HG03457 (cell line): ENCODE results near the gene HSPB6.
"Not testable (repeated sequence)": the region's sequence is repeated elsewhere in the genome, so short reads cannot be mapped to it uniquely, and the experiment has no call there.

Source experiments
- ATAC-seq: cut with Tn5 transposase; IDR thresholded peaks from one replicate; pipeline ENCODE4 v1.9.1; 2021; ENCODE audit warnings: moderate number of reproducible peaks; ENCODE audit not compliant: unreplicated experiment

HSPB6 gene

GRCh38 chr19:35786299-35787160 lies 29.7 kb upstream of the HSPB6 start:
- ATAC-seq = no peak

GRCh38 chr19:35785339-35785627 lies 28.5 kb upstream of the HSPB6 start:
- ATAC-seq = no peak

GRCh38 chr19:35784503-35785338 lies 27.9 kb upstream of the HSPB6 start:
- ATAC-seq = no peak

GRCh38 chr19:35783469-35784434 lies 26.9 kb upstream of the HSPB6 start:
- no peak for ATAC-seq

DNA sequence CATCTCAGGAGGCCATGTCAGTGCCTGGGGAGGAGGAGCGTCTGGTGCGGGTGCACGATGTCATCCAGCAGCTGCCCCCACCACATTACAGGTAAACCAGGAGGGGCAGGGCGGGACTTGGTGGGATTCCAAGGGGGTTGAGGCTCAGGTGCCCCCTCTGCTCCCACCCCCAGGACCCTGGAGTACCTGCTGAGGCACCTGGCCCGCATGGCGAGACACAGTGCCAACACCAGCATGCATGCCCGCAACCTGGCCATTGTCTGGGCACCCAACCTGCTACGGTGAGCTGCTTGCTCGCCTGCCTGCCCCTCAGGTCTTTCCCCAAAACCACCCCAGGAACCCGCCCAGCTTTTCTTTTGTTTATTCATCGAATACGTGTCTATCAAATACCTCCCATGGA lies 25.8 kb upstream of the HSPB6 start:
- ATAC-seq = no peak

DNA sequence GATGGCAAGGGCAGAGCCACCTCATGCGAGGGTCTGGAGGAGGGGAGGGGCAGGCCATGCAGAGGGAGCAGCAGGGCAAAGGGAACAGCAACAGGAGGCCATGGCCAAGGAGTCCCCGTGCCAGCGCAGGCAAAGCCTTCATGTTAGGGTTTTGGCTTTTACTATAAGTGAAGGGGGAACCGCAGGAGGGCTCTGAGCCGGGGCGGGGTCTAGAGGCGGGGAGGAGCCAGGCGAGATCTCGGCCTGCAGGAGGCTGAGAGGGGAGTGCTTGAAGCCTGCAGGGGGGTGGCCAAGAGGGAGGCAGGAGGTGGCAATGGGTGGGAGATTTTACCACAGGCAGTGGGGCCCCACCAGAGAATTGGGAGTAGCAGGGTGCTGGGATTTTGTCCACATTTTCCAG lies 24.8 kb upstream of the HSPB6 start:
- ATAC-seq = no peak

GRCh38 chr19:35780717-35781116 lies 23.9 kb upstream of the HSPB6 start:
- ATAC-seq = no peak

DNA sequence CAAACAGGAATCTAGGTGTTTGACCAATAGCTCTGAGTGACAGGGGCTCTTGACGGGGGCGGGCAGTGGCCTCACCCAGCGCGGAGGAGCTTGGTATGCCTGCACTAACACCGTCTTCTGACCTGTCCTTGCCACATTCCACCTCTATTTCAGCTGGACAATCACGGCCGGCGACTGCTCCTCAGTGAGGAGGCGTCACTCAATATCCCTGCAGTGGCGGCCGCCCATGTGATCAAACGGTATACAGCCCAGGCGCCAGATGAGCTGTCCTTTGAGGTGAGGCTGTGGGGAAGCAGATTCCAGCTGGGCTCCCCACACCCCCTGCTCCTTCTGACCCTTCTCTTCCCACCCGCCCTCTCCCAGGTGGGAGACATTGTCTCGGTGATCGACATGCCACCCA lies 23.2 kb upstream of the HSPB6 start:
- ATAC-seq = no peak

DNA sequence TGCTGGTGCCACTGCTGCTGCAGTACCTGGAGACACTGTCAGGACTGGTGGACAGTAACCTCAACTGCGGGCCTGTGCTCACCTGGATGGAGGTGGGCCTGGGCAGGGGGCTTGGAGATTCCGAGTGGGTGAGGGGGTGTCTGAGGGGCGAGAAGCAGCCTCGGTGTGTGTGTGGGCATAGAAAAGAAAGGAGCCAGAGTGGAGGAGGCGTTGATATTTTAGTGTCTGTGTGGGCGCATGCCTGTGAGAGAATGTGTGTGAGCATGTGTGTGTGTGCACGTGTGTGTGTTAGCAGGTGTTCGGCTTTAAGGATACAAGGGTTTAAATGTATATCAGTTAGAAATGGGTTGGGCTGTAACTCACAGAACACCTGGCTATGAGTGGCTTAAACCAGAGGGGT lies 22.2 kb upstream of the HSPB6 start:
- no peak for ATAC-seq

DNA sequence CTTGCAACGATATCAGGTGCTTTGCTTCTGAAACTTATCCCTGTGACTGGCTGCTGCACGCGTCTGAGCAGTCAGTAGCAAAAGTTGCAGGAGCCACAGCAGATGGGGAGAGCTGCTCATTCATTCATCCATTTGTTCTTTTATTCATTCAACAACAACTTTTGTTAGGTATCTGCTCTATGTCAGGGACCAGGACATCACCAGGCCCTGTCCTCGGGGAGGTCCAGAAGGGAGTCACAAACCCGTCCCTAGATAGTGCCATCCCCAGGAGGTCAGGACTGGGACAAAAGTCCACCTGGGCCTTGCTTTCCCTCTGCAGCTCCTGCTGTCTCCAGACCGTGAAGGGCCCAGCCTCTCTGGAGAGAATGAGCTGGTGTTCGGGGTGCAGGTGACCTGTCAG lies 21.1 kb upstream of the HSPB6 start:
- no peak for ATAC-seq

GRCh38 chr19:35777086-35777841 lies 20.4 kb upstream of the HSPB6 start:
- ATAC-seq = no peak

DNA sequence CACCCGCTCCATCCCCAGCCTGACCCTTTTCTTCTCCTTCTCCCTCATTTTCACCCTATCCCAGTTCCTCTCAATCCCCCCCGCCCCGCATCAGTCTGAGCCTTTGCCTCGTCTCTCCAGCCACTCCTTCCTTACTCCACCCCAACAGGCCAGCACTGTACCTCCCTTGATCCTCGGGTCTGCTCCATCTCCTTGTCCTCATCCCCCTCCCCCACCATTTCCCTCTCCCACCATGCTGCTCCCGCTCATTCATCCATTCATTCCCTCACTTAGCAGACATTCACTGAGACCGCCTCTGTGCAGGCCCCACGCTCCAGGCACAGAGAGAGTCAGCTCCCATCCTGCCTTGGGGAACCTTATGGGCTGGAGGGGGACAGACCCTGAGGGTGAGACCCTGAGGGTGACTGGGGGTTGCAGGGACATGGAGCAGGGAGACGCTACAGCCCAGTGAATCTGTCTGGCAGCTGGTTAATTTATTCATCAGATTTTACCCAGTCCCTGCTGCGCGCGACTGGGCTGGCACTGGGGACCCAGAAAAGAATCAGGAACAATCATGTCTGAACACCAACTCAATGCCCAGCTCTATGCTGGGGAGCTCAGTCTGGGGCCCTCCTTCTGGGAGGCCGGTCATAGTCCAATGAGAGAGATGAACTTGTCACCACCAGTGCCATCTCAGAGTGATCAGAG lies 19.4 kb upstream of the HSPB6 start:
- ATAC-seq = no peak

DNA sequence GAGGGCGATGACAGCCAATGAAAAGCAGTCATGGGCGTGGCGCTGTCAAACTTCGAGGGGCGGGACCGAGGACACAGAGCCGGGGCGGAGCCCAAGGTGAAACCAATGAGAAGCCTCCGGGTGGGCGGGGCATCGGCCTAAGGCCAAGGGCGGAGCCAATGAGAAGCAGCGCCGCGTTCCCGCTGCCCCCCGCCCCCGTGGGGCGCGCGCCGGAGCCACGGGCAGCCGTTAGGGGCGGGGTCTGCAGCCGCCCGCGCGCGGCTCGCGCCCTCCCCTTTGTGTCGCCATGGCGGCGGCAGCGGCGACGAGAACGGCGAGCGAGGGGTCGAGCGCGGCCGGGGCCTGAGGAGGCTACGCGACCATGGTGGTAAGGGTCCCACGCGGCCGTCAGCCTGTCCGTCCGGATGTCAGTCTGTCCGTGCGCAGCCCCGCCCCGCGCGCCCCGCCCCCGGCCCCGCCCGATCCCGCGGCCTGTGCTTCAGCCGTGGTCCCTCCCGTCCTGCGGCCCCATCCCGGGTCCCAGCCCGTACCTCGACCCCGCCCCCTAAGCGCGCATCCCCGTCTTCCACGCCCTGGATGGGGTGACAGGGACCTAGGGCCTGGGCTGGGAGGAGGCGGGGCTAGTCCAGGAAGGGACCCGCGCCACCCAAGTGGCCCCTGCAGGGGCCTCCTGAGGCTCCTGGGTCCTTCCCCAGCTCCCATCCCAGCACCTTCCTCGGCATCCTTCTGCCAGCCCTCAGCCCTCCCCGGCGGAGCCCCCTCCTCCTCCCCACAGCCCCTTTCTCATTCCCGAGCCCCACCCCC lies 18.7 kb upstream of the HSPB6 start, which contains the start of gene ARHGAP33:
Gene ARHGAP33 (plus strand): TSS at position 267 of the 804 bp plus-strand sequence. CDS start 95 bp downstream, at position 362.
- ATAC-seq = peak; percentile 82

GRCh38 chr19:35775046-35775297 lies 18.1 kb upstream of the HSPB6 start:
- ATAC-seq = no peak

GRCh38 chr19:35774274-35775045 lies 17.6 kb upstream of the HSPB6 start:
- ATAC-seq = no peak

- no peak for ATAC-seq
These were observed 16.4 kb upstream of the HSPB6 start for GRCh38 chr19:35773020-35773806.

- not testable (repeated sequence) for ATAC-seq
These were observed 15.5 kb upstream of the HSPB6 start for GRCh38 chr19:35772362-35772761.

GRCh38 chr19:35768082-35768421 lies 11.2 kb upstream of the HSPB6 start:
- no peak for ATAC-seq
